ENCODE results near the gene DEPP1.

The DEPP1 gene

GRCh38 chr10:44980309-44981171, 1.9 kb upstream of the DEPP1 start:
- no peak for DNase-seq (ENCODE audit: low read depth in 2 of 2)

GRCh38 chr10:44979281-44980191, 927 bp upstream of the DEPP1 start:
- DNase-seq (ENCODE audit: low read depth in 2 of 2), result no peak

- DNase-seq (ENCODE audit: low read depth in 2 of 2), result no peak
Observed at GRCh38 chr10:44978213-44978569, 418 bp downstream of the DEPP1 start.

- no peak for DNase-seq (ENCODE audit: low read depth in 2 of 2)
Observed at GRCh38 chr10:44977287-44978212, 1.1 kb downstream of the DEPP1 start.

GRCh38 chr10:44976352-44977198, 2.0 kb downstream of the DEPP1 start:
- no peak for DNase-seq (ENCODE audit: low read depth in 2 of 2)

GRCh38 chr10:44975431-44976331, 2.9 kb downstream of the DEPP1 start:
- DNase-seq (ENCODE audit: low read depth in 2 of 2), result no peak

GRCh38 chr10:44974628-44975430, 3.8 kb downstream of the DEPP1 start:
- peak; percentile 45 to 53 for DNase-seq (ENCODE audit: low read depth in 2 of 2)

- no peak for DNase-seq (ENCODE audit: low read depth in 2 of 2)
Observed at GRCh38 chr10:44974082-44974627, 4.5 kb downstream of the DEPP1 start.

- no peak for DNase-seq (ENCODE audit: low read depth in 2 of 2)
Observed at GRCh38 chr10:44973323-44974081, 5.1 kb downstream of the DEPP1 start.

GRCh38 chr10:44972874-44973306, 5.7 kb downstream of the DEPP1 start:
- DNase-seq (ENCODE audit: low read depth in 2 of 2), result no peak

GRCh38 chr10:44971935-44972757, 6.5 kb downstream of the DEPP1 start:
- DNase-seq (ENCODE audit: low read depth in 2 of 2), result no peak

GRCh38 chr10:44971434-44971833, 7.2 kb downstream of the DEPP1 start:
- no peak for DNase-seq (ENCODE audit: low read depth in 2 of 2)

- DNase-seq (ENCODE audit: low read depth in 2 of 2), result no peak
Observed at GRCh38 chr10:44970812-44971395, 7.7 kb downstream of the DEPP1 start.

- DNase-seq (ENCODE audit: low read depth in 2 of 2), result no peak
Observed at GRCh38 chr10:44969854-44970253, 8.8 kb downstream of the DEPP1 start.

GRCh38 chr10:44968500-44969400, 9.9 kb downstream of the DEPP1 start:
- no peak for DNase-seq (ENCODE audit: low read depth in 2 of 2)

All from activated CD4-positive, alpha-beta T cell treated with anti-CD3 and anti-CD28 coated beads for 24 hours (primary cell).